HG02938 (cell line): Measurements from ENCODE around the gene EXO1.
A peak's percentile ranks its signal among the peaks of the same experiment; 100 is the strongest.
"Not testable (repeated sequence)": the region's sequence is repeated elsewhere in the genome, so short reads cannot be mapped to it uniquely, and the experiment has no call there.

Source experiments
- ATAC-seq: cut with Tn5 transposase; IDR thresholded peaks from one replicate; pipeline ENCODE4 v1.9.1; 2021; ENCODE audit warnings: mild to moderate bottlenecking, moderate library complexity; ENCODE audit not compliant: unreplicated experiment

The EXO1 gene

DNA sequence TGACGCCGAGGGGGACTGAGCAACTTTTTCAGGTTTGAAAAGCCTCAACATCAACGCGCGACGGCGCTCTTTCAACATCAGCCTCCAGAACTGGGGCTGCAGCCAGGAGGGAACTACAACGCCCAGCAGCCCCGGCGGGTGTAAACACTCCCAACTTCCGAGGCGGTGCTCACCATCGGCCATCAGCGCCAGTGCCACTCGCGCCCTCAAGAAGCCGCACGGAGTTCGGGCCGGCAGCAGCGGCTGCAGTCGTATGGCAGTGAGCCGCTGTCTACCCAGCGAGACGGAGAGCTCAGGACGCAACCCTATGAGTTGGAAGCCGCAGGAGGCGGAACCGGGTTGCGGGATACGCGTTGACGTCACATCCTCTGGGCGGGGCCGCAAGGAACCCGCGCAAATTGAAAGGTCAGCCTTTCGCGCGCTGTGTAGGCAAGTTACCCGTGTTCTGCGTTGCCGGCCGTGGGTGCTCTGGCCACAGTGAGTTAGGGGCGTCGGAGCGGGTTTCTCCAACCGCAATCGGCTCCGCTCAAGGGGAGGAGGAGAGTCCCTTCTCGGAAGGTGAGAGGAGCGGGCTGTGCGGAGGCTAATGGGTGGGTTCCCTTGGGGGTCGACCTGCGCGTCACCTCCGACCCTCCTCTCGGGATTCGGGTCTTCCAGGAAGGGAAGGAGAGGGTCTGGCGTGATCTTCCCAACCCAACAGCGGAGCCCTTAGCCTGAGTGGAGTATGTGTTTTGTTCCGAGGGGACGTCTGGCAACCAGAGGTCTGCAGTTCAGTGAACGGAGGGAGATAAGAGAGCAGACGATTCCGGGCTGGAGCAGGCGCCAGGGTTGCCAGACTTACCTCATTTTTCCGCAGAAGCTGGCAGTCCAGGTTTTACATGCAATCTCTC lies at the start of gene EXO1:
TSS of gene EXO1 (plus strand) at position 409 of the 890 bp plus-strand sequence. CDS start 2,222 bp downstream, outside the sequence.
- ATAC-seq = peak; percentile 96

DNA sequence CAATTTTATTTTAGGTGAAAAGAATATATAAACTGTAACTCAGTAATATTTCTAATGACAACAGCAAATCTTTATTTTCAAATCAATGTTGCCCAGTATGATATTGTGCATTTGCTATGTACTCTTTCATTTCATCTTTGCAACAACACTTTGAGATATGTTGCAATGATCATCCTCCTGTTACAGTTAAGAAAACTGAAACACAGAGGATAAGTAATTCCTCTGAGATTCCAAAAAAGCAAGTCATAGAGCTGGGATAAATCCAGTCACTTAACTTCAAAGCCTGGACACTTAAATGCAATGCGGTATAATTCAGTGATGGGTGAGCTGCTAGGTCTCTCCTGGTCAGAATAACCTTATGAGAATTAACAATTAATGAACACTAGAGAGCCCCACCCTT lies 48.6 kb upstream of the EXO1 start:
- no peak for ATAC-seq

DNA sequence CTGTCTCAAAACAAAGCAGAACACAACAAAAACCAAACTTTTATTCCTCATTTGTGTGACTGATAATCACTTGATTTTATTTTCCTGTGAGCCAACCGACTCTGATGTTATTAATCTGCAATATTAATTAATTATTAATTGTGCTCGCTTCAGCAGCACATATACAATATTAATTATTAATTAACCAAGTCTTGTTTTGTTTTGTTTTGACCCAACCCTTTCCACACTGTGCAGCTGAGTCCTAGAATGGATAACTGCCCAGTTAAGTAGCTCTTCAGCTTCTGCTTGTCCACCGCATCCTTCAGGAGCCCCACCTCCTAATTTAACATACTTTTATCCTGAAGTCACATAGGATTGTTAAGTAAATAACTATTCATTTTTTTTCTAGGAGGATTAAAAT lies 47.4 kb upstream of the EXO1 start:
- peak; percentile 53 for ATAC-seq

DNA sequence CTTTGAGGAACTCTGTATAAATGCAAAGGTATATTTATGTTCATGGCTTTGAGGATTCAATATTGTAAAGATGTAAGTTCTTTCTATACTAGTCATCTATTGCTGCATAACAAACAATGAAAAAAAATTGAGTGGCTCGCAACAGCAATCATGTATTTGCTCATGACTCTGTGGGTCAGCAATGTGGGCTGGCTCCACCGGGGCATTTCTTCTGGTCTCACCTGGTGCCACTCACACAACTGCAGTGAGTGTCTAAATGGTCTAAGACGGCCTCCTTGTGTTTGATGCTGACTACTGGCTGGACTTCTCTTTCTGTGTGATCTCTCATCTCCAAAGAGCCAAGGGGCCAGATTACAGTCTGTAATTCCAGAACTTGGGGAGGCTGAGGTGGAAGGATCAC lies 45.1 kb upstream of the EXO1 start:
- ATAC-seq = no peak

DNA sequence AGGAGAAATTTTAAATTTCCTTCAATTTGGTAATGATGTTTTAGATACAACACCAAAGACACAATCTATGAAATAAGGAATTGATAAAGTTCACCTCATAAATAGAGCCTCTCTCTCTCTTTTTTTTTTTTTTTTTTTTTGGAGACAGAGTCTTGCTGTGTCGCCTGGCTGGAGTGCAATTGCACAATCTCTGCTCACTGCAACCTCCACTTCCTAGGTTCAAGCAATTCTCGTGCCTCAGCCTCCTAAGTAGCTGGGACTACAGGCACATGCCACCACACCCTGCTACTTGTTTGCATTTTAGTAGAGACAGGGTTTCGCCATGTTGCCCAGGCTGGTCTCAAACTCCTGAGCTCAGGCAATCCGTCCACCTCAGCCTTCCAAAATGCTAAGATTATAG lies 43.3 kb upstream of the EXO1 start:
- not testable (repeated sequence) for ATAC-seq

DNA sequence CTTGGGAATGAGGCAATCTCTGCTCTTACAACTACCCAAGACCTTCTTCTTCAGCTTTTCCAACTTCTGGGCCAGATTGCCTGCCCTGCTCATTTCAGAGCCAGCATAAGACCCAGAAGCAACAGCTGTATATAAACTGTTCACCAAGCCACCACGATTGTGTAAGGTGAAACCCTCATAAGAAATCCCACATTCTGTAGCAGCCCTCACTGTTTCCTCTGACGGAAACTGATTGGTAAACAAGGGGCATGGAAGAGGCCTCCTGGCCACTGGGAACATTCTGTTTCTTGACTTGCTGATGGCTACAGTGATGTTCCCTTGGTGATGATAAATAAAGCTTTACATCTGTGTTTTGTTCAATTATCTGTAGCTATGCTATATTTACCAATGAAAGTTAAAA lies 39.7 kb upstream of the EXO1 start:
- ATAC-seq = no peak

DNA sequence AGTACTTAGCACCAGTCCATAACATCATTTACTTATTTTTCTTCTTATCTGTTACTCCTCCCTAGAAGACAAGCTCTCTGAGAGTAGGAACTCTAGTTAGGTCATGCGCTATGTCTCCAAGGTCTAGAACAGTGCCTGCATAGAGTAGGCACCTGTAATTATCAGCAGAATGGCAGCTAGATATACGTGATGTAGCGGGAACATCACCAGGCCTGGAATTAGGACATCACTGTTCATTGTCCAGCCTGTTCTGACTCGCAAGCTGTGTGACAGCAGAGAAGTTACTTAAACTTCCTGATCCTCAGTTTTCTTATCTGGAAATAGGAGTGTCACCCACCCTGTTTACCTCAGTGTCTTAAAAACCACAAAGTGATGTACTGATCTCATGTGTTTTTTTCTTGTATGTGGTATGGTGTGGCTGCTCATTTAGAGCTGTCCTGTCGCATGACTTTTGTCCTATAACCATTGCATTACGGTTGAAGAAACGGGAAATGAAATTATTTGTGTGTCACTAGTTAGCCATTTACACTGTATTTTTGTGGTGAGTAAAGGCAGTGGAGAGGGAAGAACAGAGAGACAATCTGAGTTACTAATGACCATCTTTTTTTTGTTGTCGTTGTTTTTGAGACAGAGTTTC lies 37.1 kb upstream of the EXO1 start:
- ATAC-seq = peak; percentile 77

DNA sequence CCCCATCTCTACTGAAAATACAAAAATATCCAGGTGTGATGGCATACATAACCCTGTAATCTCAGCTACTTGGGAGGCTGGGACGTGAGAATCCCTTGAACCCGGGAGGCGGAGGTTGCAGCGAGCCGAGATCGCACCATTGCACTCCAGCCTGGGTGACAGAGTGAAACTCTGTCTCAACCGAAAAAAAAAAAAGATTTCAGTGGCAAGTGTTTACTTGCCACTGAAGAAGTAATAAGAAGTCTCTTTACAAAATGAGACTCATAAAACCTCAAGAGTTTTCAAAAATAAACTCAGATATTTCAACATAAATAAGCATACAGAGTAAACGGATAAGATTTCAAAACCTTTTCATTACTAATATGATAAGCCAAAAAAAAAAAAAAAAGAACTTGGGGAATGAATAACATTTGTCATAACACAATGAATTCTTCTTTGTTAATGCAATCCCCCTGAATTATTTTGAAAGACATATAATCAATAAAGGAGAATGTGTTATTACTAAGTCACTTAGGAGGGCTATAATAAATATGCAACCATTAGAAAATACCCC lies 34.2 kb upstream of the EXO1 start:
- no peak for ATAC-seq

DNA sequence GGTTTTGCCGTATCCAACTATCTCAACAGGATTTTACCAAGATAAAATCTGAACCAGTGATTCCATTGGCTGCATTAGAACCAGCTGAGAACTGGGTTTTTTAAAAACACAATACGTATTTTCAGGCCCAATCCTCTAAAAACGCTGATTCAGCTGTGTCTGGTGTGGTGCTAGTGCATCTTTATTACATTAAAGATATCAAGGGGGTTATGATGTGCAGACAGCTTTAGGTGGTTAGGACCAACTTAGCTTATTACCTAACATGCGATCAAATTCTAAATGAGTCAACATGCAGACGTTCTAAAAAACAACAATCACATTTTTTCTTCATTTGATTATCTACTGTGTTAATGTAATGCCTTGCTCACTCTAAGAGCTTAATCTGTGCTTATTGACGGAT lies 32.0 kb upstream of the EXO1 start:
- no peak for ATAC-seq

DNA sequence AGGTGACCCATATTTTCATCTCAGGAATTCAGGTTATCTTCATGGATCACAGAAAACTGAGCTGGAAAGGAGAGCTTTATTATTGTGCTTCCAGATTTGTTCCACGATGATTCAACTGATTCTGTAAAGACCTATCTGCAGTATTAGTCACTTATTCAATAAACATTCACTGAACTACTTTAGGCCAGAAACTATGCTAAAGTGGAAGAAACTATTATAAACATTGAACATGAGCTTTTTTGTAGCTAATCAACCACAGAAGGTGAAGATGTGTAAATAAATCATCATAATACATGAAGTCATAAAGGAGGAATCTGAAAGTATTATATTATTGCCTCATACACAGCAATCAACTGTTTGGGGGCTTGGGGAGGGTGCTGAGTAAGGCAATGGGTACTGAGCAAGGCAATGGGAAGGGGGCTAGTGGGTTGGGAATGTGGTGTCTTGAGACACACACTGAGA lies 30.6 kb upstream of the EXO1 start:
- no peak for ATAC-seq

DNA sequence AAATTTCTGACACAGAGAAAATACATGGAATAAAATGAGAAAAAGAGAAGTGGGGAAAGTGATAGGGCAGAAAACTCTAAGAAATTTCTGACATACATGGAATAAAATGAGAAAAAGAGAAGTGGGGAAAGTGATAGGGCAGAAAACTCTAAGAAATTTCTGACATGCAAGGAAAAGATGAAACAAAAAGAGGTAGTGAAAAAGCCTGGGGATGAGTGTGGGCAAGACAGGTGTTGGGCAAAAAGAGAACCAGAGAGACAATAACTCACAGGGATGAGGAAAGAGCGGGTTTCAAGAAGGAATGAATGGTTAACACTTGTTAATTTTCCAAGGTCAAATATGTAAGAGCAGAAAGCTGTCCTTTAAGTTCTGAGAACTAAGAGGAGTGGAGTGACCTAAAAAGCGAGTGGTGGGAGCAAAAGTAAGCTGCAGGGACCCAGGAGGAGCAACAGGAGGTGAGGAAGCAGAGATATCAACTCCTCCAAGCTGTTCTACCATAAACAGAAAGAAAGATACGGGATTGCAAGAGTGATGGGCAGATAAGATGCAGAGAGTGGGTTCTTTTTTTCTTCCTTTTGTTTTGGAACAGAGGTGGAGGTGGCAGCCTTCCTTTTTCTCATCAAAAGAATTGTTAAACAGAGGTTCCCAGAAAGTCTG lies 29.9 kb upstream of the EXO1 start:
- no peak for ATAC-seq

DNA sequence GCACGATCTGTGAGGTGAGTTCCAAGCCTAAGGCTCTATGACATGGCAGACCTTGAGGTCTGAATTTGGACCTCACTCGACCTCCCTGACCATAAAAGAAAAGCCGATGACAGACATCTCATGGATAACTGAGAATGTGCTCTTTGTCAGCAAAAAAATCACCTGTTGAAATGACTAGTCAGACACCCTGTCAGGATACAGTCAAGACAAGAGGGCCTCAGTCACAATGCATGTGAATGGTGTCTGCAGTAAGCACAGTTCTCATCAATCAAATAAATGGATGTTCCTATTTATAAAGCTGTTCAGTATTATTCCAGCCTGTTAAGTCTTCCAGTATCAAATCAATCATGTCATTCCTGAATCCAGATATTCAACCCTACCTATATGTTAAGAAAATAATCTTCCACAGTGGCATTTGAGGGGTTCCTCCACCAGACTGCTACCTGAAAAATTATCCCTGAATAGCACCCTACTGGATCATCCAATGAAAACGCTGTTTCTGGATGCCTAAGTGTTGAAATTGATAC lies 28.6 kb upstream of the EXO1 start:
- ATAC-seq = no peak

DNA sequence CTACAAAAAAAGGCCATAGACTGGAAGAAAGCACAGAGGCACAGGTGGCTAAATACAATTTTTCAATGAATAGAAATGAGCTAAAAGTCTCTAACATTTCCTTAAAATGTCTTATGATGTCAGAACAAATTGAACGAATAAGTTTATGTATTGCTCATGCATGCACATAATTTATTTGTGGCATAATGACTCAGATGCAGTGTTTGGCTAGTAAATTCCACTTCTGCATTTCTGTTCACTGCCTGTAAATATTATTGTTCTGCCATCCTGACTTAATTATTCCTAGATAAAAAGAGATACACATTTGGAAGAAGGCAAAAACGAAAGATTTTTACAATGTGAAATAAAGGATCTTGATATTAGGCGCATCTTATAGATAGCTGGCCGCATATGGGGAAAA lies 26.6 kb upstream of the EXO1 start:
- ATAC-seq = no peak

DNA sequence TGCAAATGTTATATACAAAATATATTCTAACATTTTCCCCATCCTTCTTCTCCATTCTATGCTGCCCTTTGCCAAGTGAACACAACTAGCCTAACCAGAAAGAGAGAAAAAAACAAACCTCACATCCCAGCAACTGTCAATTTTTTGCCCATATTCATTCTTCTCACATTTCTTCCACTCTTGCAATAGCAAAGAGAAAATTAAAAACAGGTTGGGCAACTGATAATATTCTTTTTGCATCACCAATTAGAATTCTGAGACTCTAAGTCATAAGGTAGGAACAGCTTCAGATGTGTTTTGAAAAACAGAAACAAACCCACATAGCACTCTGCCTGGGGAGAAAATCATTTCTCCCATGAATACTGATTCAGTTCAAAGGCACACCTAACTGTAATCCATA lies 25.2 kb upstream of the EXO1 start:
- no peak for ATAC-seq

DNA sequence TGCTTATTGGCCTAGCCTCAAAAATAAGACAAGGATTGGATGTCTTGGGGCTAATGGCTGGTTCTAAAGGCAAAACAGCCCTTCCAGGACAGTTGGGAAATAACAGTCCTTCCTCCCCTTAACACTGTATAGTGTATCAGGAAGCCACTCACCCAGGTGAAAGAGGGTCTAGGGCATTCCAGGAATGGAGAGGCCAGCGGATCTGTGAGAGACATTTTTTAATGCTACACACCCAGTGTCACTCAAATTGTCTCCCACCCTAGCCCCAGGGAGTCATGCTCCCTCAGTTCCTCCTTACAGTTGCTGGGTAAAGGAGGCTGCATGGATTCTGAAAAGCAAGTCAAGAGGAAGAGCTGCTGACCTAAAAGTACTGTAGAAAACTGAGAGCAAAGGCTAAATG lies 24.1 kb upstream of the EXO1 start:
- ATAC-seq = no peak

DNA sequence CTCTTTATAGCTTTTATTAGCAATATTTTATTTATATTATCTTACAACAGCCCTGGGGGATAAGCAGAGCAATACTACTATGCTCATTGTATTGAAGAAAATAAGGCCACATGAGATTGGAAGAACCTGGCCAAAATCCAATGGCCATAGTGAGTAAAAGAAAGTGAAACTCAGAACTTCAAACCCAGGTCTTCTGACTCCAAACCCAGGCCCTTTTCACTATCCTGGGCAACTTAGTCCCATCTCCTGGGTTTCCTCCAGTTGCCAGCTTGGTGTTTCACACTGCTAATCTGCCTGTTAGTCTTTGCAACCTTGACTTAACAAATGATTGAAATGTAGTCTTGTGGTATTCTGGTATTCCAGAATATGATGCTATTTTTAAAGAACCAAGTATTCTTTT lies 22.4 kb upstream of the EXO1 start:
- ATAC-seq = no peak

DNA sequence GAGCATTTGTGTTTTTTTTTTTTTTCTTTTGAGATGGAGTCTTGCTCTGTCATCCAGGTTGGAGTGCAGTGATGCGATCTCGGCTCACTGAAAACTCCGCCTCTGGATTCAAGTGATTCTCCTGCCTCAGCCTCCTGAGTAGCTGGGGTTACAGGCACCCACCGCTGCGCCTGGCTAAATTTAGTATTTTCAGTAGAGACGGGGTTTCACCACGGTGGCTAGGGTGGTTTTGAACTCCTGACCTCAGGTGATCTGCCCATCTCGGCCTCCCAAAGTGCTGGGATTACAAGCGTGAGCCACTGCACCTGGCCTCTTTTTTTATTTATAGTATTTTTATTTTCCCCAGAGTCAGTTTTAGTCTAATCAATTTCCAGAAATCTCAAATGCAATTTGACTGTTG lies 21.4 kb upstream of the EXO1 start:
- ATAC-seq = not testable (repeated sequence)

DNA sequence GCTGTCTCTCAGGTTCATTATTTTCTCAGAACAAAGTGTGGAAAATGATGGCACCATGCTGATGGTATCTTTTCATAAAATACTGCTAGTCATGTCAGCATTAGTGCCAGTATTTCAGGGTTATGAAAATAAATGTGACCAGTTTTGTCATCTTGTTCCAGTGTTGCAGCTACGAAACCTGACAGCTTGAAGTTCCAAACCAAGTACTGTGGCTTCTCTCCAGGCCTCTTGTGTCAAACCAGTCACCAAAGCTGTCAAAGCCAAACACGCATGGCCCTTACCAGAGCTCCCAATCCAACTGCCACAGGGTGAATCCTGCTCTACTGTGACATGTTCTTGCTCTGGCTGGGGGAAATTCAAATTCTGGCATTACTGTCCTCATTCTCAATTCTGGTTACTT lies 20.7 kb upstream of the EXO1 start:
- ATAC-seq = no peak

DNA sequence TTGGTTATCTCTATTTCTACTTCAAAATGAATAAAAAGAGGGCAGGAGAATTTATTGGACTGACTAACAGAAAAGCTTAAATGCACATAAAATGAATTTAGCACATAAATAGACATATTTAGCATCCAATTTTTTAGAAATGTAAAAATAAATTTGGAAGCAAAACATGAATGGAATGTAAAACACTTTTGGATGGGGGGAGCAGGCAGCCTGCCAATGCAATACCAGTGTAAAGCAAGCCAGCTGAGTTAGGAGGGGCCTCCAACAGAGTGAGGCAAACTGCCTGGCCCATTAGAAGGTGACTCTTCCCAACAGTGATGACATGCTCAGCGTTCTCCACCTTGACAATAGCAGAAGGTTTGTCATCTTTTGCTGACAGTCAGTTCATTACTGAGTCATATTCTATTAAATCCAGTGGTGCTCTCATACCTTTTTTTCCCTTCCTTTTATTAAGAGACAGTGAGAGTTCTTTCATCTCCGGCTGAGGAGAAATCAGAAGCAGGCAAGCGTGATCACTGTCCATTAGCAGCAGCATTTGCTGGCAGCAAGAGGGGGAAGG lies 19.5 kb upstream of the EXO1 start:
- no peak for ATAC-seq

DNA sequence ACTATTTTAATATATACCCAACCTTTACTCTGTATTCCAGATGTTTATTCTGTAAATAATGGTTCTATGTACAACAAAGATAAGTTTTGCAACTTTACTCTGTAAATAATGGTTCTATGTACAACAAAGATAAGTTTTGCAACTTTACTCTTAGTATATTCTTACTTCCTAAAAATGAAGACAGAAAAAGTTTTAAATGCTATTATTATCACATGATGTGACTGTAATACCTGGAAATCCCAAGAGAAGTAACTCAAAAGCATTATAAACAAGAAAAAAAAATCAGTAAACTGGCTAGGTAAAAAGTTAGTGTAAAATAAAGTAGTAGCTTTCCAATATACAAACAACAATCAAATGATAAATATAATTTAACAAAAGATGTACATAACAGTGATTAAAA lies 18.5 kb upstream of the EXO1 start:
- ATAC-seq = no peak
